Activated naive CD8-positive, alpha-beta T cell treated with anti-CD3 and anti-CD28 coated beads, Interleukin-2, amount 50 U/mL, for 24 hours (primary cell): ENCODE measurements around the gene RPS2.
A peak's percentile ranks its signal among the peaks of the same experiment; 100 is the strongest.
"Not testable (repeated sequence)": the region's sequence is repeated elsewhere in the genome, so short reads cannot be mapped to it uniquely, and the experiment has no call there.

Experiments used
- ATAC-seq: fragments of 150-1000 bp; cut with Tn5 transposase; one replicate; pipeline ENCODE4 v1.10.0; 2021
- DNase-seq: peaks from one replicate; pipeline ENCODE4 v3.0.0; 2021
- H3K27ac Mint-ChIP-seq: one replicate; pipeline ENCODE4 v1.8.0; 2021; ENCODE audit warnings: mild to moderate bottlenecking, mixed read lengths
- H3K27me3 Mint-ChIP-seq: one replicate; pipeline ENCODE4 v1.8.0; 2021; ENCODE audit warnings: mixed read lengths
- H3K36me3 Mint-ChIP-seq: one replicate; pipeline ENCODE4 v1.8.0; 2021; ENCODE audit warnings: low read depth, mixed read lengths
- H3K4me1 Mint-ChIP-seq: one replicate; pipeline ENCODE4 v1.8.0; 2021; ENCODE audit warnings: mixed read lengths
- H3K4me3 Mint-ChIP-seq: one replicate; pipeline ENCODE4 v1.8.0; 2021; ENCODE audit warnings: mild to moderate bottlenecking, moderate library complexity, mixed read lengths
- H3K9me3 Mint-ChIP-seq: one replicate; pipeline ENCODE4 v1.8.0; 2021; ENCODE audit warnings: mixed read lengths

RPS2 gene

GRCh38 chr16:1964506-1965395, at the start of gene RPS2:
Gene RPS2 (minus strand): TSS chr16:1964826. CDS start chr16:1964625, 201 bp downstream.
- peak; percentile 78 for ATAC-seq
- H3K9me3 Mint-ChIP-seq = no peaks in the 10 kb centered on the region
- peak within 1 kb of the TSS; percentile 100 for H3K27ac Mint-ChIP-seq
- peak; percentile 99 for DNase-seq
- H3K36me3 Mint-ChIP-seq = peaks cover 52% of the 10 kb centered on the region
- peak within 1 kb of the TSS; percentile 100 for H3K4me3 Mint-ChIP-seq
- no peaks in the 10 kb centered on the region for H3K27me3 Mint-ChIP-seq
- peaks cover 42% of the 10 kb centered on the region for H3K4me1 Mint-ChIP-seq

GRCh38 chr16:2013527-2013926, 48.9 kb upstream of the RPS2 start:
- no peak overlapping the region for H3K4me3 Mint-ChIP-seq
- H3K4me1 Mint-ChIP-seq = peaks cover 12% of the 10 kb centered on the region
- DNase-seq (no peak), ATAC-seq (no peak)
- no peak overlapping the region for H3K27ac Mint-ChIP-seq
- H3K36me3 Mint-ChIP-seq = peaks cover 8% of the 10 kb centered on the region
- H3K27me3 Mint-ChIP-seq = peaks cover 2% of the 10 kb centered on the region
- H3K9me3 Mint-ChIP-seq = no peaks in the 10 kb centered on the region

GRCh38 chr16:2011726-2012125, 47.1 kb upstream of the RPS2 start:
- peak overlapping the region; percentile 29 for H3K4me3 Mint-ChIP-seq

GRCh38 chr16:2009791-2010510, 45.3 kb upstream of the RPS2 start, which contains the start of gene ZNF598:
Gene ZNF598 (minus strand): TSS chr16:2009821.
- Mint-ChIP-seq H3K4me1 (peaks cover 42% of the 10 kb centered on the region), H3K9me3 (no peaks in the 10 kb centered on the region), H3K36me3 (peaks cover 22% of the 10 kb centered on the region), H3K4me3 (peak within 1 kb of the TSS; percentile 96), H3K27ac (peak within 1 kb of the TSS; percentile 97), H3K27me3 (no peaks in the 10 kb centered on the region)
- ATAC-seq (peak; percentile 93), DNase-seq (peak; percentile 86)

More at GRCh38 chr16:2011726-2012125, 47.1 kb upstream of the RPS2 start:
- not testable (repeated sequence) for H3K9me3 Mint-ChIP-seq, DNase-seq, ATAC-seq, H3K27me3 Mint-ChIP-seq, H3K27ac Mint-ChIP-seq
- peaks cover 29% of the 10 kb centered on the region for H3K4me1 Mint-ChIP-seq
- H3K36me3 Mint-ChIP-seq = peaks cover 19% of the 10 kb centered on the region

- ATAC-seq (peak; percentile 12), DNase-seq (no peak)
- peaks cover 47% of the 10 kb centered on the region for H3K4me1 Mint-ChIP-seq
- H3K27me3 Mint-ChIP-seq = no peaks in the 10 kb centered on the region
- H3K36me3 Mint-ChIP-seq = peaks cover 22% of the 10 kb centered on the region
- H3K9me3 Mint-ChIP-seq = no peaks in the 10 kb centered on the region
- peak overlapping the region; percentile 96 for H3K4me3 Mint-ChIP-seq
- H3K27ac Mint-ChIP-seq = peak overlapping the region; percentile 82
Observed at GRCh38 chr16:2009164-2009711, 44.6 kb upstream of the RPS2 start.

GRCh38 chr16:2008631-2009163, 44.1 kb upstream of the RPS2 start:
- peaks cover 22% of the 10 kb centered on the region for H3K36me3 Mint-ChIP-seq
- peak overlapping the region; percentile 82 for H3K27ac Mint-ChIP-seq
- ATAC-seq (no peak), DNase-seq (peak; percentile 65)
- H3K27me3 Mint-ChIP-seq = no peaks in the 10 kb centered on the region
- H3K9me3 Mint-ChIP-seq = no peaks in the 10 kb centered on the region
- peak overlapping the region; percentile 96 for H3K4me3 Mint-ChIP-seq
- peaks cover 47% of the 10 kb centered on the region for H3K4me1 Mint-ChIP-seq

- Mint-ChIP-seq H3K27ac (peak overlapping the region; percentile 82), H3K27me3 (no peaks in the 10 kb centered on the region), H3K4me3 (peak overlapping the region; percentile 96), H3K9me3 (no peaks in the 10 kb centered on the region), H3K4me1 (peaks cover 47% of the 10 kb centered on the region), H3K36me3 (peaks cover 22% of the 10 kb centered on the region)
- ATAC-seq = no peak
- DNase-seq = peak; percentile 54
Observed at GRCh38 chr16:2008009-2008526, 43.4 kb upstream of the RPS2 start.

GRCh38 chr16:2007081-2007836, 42.6 kb upstream of the RPS2 start:
- Mint-ChIP-seq H3K9me3 (no peaks in the 10 kb centered on the region), H3K4me3 (peak overlapping the region; percentile 96), H3K4me1 (peaks cover 47% of the 10 kb centered on the region), H3K36me3 (peaks cover 24% of the 10 kb centered on the region), H3K27me3 (no peaks in the 10 kb centered on the region), H3K27ac (peak overlapping the region; percentile 82)
- DNase-seq = no peak
- ATAC-seq = no peak

- H3K4me3 Mint-ChIP-seq = peak overlapping the region; percentile 45
- peaks cover 45% of the 10 kb centered on the region for H3K4me1 Mint-ChIP-seq
Observed at GRCh38 chr16:2006317-2006716, 41.7 kb upstream of the RPS2 start.

GRCh38 chr16:2005646-2006045, 41.0 kb upstream of the RPS2 start:
- peaks cover 43% of the 10 kb centered on the region for H3K4me1 Mint-ChIP-seq
- H3K36me3 Mint-ChIP-seq = peaks cover 29% of the 10 kb centered on the region
- H3K27me3 Mint-ChIP-seq = no peaks in the 10 kb centered on the region
- H3K9me3 Mint-ChIP-seq = no peaks in the 10 kb centered on the region
- DNase-seq (no peak), ATAC-seq (no peak)
- H3K27ac Mint-ChIP-seq = no peak overlapping the region
- no peak overlapping the region for H3K4me3 Mint-ChIP-seq

More at GRCh38 chr16:2006317-2006716, 41.7 kb upstream of the RPS2 start:
- ATAC-seq = no peak
- H3K27me3 Mint-ChIP-seq = no peaks in the 10 kb centered on the region
- peak overlapping the region; percentile 62 for H3K27ac Mint-ChIP-seq
- no peaks in the 10 kb centered on the region for H3K9me3 Mint-ChIP-seq
- H3K36me3 Mint-ChIP-seq = peaks cover 26% of the 10 kb centered on the region
- no peak for DNase-seq

- Mint-ChIP-seq H3K36me3 (peaks cover 25% of the 10 kb centered on the region), H3K4me1 (peaks cover 38% of the 10 kb centered on the region), H3K27ac (no peak overlapping the region)
Observed at GRCh38 chr16:2004795-2005517, 40.3 kb upstream of the RPS2 start.

GRCh38 chr16:2003827-2004641, 39.4 kb upstream of the RPS2 start:
- Mint-ChIP-seq H3K4me3 (no peak overlapping the region), H3K4me1 (peaks cover 38% of the 10 kb centered on the region)
- peak; percentile 87 for ATAC-seq

More at GRCh38 chr16:2004795-2005517, 40.3 kb upstream of the RPS2 start:
- no peaks in the 10 kb centered on the region for H3K27me3 Mint-ChIP-seq
- H3K4me3 Mint-ChIP-seq = no peak overlapping the region
- H3K9me3 Mint-ChIP-seq = no peaks in the 10 kb centered on the region
- no peak for ATAC-seq
- no peak for DNase-seq

More at GRCh38 chr16:2003827-2004641, 39.4 kb upstream of the RPS2 start:
- no peaks in the 10 kb centered on the region for H3K9me3 Mint-ChIP-seq
- peak; percentile 91 for DNase-seq
- H3K36me3 Mint-ChIP-seq = peaks cover 25% of the 10 kb centered on the region
- no peak overlapping the region for H3K27ac Mint-ChIP-seq
- H3K27me3 Mint-ChIP-seq = no peaks in the 10 kb centered on the region
